ENCODE data around the gene PTPRN2.

The PTPRN2 gene

GRCh38 chr7:157907091-157907490 lies 680.5 kb downstream of the PTPRN2 start:
- TF ChIP-seq CTCF (IDR thresholded peaks at IDR 0.05; ENCODE audit: borderline replicate concordance, control extremely low read depth, extremely low read depth, insufficient read depth, missing control alignments) = no peak
- no peak for DNase-seq (ENCODE audit: low spot score)
- in situ Hi-C loops (cut with MboI; ENCODE audit: low sequenced_read_pairs, unreplicated experiment) = no loop called here

GRCh38 chr7:157906583-157906982 lies 681.0 kb downstream of the PTPRN2 start:
- no peak for DNase-seq (ENCODE audit: low spot score)
- in situ Hi-C loops (cut with MboI; ENCODE audit: low sequenced_read_pairs, unreplicated experiment) = no loop called here
- no peak for TF ChIP-seq CTCF (IDR thresholded peaks at IDR 0.05; ENCODE audit: borderline replicate concordance, control extremely low read depth, extremely low read depth, insufficient read depth, missing control alignments)

GRCh38 chr7:157905651-157906461 lies 681.8 kb downstream of the PTPRN2 start:
- no peak for TF ChIP-seq CTCF (IDR thresholded peaks at IDR 0.05; ENCODE audit: borderline replicate concordance, control extremely low read depth, extremely low read depth, insufficient read depth, missing control alignments)
- in situ Hi-C loops (cut with MboI; ENCODE audit: low sequenced_read_pairs, unreplicated experiment) = no loop called here
- no peak for DNase-seq (ENCODE audit: low spot score)

GRCh38 chr7:157904866-157905570 lies 682.6 kb downstream of the PTPRN2 start:
- TF ChIP-seq CTCF (IDR thresholded peaks at IDR 0.05; ENCODE audit: borderline replicate concordance, control extremely low read depth, extremely low read depth, insufficient read depth, missing control alignments) = no peak
- no peak for DNase-seq (ENCODE audit: low spot score)
- in situ Hi-C loops (cut with MboI; ENCODE audit: low sequenced_read_pairs, unreplicated experiment) = no loop called here

GRCh38 chr7:157904211-157904865 lies 683.3 kb downstream of the PTPRN2 start:
- no peak for TF ChIP-seq CTCF (IDR thresholded peaks at IDR 0.05; ENCODE audit: borderline replicate concordance, control extremely low read depth, extremely low read depth, insufficient read depth, missing control alignments)
- in situ Hi-C loops (cut with MboI; ENCODE audit: low sequenced_read_pairs, unreplicated experiment) = no loop called here
- DNase-seq (ENCODE audit: low spot score) = no peak

GRCh38 chr7:157903710-157904109 lies 683.9 kb downstream of the PTPRN2 start:
- no peak for DNase-seq (ENCODE audit: low spot score)
- no peak for TF ChIP-seq CTCF (IDR thresholded peaks at IDR 0.05; ENCODE audit: borderline replicate concordance, control extremely low read depth, extremely low read depth, insufficient read depth, missing control alignments)
- in situ Hi-C loops (cut with MboI; ENCODE audit: low sequenced_read_pairs, unreplicated experiment) = no loop called here
